Stimulated activated CD4-positive, alpha-beta T cell treated with anti-CD3 and anti-CD28 coated beads, TNF-alpha, amount 100 ng/mL, for 24 hours (primary cell): ENCODE data around the gene RCN2.

Experiments used
- DNase-seq, 3 experiments: peaks; one replicate each; pipeline ENCODE4 v3.0.0-alpha.2; 2020; ENCODE audit warnings: low read depth in 3 of 3

The RCN2 gene

DNA sequence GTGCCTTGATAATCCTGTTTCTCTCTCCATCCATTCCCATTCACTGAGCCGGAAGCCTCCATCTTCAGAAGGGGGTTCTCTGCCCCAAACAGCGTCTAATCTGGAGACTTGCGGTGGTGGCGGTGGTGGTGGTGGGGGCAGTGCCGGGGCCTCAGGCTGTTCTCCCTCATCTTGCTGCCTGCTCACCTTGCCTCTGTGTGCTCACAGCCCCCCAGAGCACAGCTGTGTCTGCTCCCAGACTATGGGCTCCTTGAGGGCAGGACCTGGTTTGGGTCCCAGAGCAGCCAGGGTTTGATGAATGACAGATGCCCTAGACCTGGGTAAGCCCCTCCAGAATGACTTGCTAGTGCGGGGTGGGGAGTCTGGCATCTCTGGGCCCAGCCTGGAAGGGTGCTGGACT lies 62.9 kb downstream of the RCN2 start:
- DNase-seq: no peak

DNA sequence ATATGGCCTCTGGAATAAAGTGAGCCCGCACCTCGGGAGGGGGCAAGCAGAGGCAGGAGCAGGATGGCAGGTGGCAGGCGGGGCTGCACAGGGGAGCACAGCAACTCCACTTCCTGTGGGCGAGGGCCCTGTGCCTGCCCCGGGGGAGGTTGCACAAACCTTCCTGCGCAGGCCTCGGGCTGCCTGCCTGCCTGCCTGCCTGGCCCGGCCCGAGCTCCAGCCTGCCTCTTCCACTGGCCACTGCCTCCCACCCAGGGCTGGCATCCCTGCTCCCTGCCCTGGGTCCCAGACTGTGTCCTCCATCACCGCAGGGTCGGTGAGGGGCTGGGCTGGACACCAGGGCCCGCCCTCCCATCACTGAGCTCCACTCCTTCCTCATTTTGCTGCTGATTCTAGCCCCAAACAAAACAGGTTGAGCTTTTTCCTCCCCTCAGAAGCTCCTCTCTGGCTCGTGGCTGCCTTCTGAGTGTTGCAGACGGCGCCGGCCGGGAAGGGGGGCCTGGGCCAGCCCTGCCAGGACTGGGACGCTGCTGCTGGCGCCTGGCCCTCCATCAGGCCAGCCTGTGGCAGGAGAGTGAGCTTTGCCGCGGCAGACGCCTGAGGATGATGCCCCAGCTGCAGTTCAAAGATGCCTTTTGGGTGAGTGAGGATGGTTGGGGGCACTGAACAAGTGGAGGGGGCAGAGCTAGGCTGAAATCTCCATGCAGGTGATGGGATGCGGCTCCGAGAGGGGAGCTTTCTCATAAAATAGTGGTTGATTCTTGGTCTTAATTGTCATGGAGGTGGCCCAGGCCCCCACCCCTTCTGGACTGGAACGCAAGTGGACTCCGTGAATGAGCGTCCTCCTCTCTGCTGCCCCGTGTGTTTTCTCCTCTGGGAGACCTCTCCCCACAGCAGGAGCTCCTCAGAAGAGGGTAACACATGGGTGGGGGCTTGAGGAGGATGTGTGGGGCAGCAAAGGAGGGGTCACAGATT lies 63.7 kb downstream of the RCN2 start, which contains the start of gene PSTPIP1:
Gene PSTPIP1 (plus strand): TSS at position 156 of the 975 bp plus-strand sequence. CDS start 448 bp downstream, at position 604.
- DNase-seq: peak in 1 of 3 experiments; percentile 69

DNA sequence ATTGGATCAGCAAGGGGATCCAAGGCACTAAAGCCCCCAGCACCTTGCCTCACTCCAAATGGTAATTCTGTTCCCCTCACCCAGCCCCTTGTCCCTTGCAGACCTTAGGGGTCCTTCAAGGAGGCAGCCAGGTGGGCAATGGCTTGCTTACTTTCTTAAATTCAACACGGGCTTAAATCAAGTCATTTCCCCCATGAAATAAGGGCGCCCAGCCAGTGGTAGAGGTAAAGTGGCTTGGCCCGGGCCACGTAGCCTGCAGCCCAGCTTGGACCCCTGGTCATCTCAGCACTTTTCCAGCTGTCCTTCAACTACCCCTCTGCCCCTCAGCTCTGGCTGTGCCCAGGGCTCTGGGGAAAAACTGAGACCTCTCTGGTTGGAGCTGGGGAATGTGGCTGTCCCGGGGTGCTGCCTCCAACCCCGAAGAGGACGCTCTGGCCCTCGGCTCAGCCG lies 64.6 kb downstream of the RCN2 start:
- DNase-seq: no peak

DNA sequence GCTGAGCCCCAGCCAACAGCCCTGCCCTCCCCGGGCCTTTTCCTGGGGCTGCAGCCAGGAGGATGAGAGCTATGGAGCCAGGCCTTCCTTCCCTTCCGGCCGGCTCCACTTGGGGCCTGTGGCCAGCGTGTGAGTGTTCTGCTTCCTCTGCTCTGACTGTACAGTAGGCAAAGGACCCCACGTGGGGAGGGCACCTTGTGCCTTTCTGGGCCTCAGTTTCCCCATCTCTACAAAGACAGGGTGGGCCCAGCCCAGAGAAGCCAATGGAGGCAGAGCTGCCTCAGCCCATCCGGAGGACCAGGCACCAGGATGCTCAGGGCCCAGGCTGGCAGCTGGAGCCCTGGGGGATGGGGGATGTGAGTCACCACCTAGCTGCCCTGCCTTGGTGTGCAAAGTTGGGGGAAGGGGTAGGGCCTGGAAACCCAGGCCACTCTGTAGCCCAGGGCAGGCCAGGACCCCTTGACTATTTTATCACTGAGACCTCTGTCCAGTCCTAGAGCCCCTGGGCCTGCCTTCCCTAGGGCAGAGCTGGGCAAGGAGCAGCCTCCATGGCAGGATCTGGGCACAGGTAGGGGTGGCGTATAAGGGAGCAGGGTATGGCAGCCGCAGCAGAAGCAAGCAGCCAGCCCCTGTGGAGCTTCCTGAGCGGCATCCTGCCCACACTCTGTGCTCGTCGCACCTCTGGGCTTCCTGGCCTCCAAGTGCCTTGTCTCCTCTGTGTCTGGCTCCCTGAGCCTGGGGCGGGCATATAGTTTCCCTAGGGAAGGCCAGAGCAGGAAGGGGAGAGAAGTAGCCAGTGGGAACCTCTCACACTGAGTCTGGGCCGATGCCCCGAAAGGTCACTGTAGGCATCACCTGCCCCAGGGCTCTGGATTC lies 65.2 kb downstream of the RCN2 start:
- peak in 1 of 3 experiments; percentile 68 for DNase-seq

DNA sequence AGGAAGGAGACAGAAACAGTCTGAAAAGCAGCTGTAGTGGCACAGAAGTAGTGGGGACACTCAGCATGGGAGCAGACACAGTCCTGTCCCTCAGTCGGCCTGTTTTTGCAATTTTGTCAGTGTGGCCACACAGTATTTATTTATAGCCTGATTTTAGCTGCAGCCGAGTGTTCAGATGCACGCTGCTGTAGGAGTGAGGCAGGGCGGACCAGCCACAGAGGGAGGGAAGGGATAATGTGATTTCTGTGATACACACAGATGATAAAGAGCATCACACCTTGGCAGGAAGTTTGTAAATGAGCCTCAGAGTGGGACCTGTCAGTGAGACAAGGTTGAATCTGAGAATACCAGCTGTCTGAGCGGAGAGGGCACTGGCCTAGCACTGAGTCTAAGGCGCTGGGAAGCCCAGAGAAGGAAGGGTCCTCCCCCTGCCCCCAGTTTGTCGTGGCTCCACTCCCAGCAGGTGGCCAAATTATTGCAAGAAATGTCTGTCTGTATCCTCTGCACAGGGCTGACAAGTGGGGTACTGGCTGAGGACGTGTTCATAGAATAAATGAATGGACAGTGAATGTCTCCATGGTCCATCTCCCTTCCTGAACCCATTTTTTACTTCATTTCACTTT lies 67.2 kb downstream of the RCN2 start:
- DNase-seq: no peak

DNA sequence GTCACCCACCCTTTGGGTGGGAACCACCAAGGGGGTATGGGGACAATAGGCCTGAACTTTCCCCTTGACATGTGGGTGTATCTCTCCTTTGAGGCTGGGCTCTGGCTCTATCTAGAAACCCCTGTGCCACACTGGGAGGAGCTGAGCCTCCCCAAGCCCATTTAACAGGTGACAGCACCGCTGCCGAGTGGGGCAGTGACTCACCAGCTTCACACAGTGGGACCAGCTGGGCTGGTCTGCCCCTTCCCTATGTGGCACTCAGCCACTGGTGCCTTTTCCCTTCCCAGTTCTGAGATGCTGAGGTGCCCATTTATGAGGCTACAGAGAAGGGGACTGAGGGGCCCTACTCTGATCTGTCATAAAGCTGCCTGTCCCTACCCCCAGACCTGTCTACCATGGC lies 68.4 kb downstream of the RCN2 start:
- no peak for DNase-seq

DNA sequence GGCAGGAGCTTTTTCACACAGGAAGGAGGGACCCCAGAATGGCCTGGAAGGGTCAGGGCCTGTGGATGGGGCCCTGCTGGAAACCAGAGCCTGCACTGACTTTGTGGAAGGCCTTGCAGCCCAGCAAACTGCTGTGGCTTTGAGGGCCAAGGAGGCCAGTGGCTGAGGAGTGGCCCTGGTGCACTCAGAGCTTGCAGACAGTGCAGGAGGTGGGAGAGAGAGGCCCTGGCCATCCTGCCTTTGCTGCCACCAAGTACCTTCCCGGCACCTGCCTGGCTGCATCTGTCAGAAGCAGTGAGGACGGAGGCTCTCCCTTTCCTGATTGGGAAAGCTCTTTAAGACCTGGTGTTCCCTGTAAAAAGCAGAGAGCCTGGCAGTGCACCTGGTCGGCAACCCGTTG lies 69.8 kb downstream of the RCN2 start:
- DNase-seq: no peak

DNA sequence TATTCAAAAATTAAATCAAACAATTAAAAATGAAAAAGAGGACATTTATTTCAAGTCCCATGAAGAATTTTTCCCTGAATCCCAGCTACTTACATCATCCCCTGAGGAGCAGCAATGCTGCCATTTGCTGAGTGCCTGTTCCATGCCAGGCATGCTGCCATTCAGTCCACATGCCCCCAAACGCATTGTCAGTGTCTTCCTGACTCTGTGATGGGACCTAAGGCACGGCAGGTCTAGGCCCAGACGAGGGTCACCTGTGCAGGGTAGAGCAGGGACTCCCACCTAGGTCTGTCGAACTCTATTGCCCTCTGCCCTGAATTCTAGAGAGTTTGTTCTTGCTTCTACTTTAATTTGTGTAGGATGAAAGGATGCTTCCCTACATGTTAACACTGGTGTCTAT lies 70.4 kb downstream of the RCN2 start:
- DNase-seq: no peak

DNA sequence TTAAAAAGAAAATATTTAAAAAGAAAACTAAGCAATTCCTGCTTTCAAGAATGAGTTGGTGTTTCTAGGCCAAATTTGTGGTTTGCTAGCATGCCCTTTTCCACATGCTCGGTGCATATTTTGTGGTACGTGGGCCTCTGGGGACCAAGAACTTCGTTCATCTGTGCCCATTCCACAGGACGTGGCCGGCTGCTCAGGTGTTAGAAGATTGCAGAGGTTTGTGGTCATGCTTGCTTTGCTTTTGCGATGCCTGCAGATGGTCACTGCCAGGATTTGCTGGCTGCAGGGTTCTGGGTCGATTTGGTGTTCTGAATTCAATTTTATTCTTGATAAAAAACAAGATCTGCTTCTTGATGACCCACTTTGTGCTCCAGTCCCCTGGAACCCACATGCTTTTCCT lies 70.9 kb downstream of the RCN2 start:
- no peak for DNase-seq

DNA sequence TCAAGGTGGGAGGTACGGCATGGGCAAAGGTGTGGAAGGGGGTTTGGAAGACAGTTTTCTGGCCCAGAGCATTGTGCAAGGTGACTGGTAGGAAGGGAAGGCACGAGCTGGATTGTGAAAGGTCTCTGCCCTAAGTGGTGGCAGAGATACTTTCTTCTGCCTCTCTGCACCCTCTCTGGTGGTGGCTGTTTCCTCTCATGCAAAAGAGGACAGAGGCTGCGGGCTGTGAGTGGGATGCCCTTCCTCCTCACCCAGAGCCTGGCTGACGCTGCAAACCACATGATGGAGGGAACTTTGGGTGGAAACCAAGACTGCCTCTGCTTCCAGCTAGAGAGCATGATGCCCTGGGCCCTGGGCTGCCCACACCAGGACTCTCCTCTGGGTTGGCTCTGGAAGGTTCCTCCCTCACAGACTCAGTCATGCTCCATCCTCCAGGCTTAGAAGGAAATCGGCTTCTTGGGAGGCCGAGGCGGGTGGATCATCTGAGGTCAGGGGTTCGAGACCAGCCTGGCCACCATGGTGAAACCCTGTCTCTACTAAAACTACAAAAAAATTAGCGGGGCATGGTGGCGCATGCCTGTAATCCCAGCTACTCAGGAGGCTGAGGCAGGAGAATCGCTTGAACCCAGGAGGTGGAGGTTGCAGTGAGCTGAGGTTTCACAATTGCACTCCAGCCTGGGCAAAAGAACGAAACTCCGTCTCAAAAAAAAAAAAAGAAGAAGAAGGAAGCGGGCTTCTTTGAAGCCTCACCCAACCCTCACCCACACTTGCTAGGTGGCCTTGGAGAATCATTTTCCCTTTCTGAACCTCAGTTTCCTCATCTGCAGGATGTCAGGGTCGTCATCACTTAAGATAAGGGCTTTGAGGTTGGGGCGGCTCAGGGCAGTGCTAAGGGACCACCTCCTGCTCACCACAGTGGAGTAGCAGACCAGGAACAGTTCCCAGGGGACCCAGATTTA lies 71.7 kb downstream of the RCN2 start:
- DNase-seq: peak; percentile 46 to 79 (median 51)
